GM23248 (cell line): Measurements from ENCODE around the gene SGPP2.

Source experiments
- EZH2 ChIP-seq: fragments of 200-600 bp; sonication (generic); IDR thresholded peaks from 2 replicates; pipeline ENCODE4 v1.6.1; 2018; ENCODE audit warnings: antibody characterized with exemption, mild to moderate bottlenecking; ENCODE audit not compliant: insufficient read depth, poor library complexity, severe bottlenecking
- EZH2phosphoT487 ChIP-seq: fragments of 200-600 bp; sonication (generic); IDR thresholded peaks from 2 replicates; pipeline ENCODE4 v1.6.1; 2018; ENCODE audit warnings: antibody characterized with exemption, moderate library complexity, mild to moderate bottlenecking, low read depth; ENCODE audit not compliant: insufficient read depth

GRCh38 chr2:222456479-222457077, 32.2 kb downstream of the SGPP2 start:
- TF ChIP-seq EZH2: no peak
- TF ChIP-seq EZH2phosphoT487: no peak
